ENCODE measurements around the gene RAMACL.

DNA sequence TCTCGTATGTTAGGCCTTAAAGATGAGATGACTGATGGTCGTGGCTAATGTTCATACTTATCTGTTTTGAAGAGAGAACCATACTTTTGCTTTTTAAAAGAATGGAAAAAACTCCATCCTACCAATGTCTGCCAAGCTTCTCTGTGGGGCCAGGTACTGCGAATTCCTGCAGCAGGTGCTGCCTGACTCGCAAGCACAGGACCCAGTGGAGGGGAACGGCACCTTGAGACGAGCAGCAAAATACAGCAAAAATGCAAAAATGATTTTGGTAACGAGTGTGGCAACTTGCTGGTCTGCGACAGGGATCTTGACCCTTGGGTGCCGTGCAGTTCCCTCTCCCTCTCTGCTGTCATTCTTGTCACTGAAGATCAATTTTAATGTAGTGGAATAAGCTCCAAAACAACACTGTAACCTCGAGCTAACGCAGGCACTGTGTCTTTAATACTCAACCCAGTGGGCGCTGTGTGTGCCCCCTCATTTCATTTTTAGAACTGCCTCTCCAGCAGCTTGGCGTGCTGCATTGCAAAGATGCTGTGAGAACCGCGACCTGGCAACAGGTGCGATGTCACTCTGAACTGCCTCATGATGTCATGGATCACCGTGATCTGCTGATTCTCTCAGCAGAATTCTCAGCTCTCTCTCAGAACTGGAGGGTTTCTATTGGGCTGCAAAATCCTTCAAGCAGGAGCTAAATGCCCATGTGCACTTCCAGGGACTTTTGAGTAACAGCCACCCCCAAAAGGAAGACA is 51.6 kb downstream of the RAMACL start:
- TF ChIP-seq CTCF (IDR thresholded peaks at IDR 0.05) (no peak), POLR2A (IDR thresholded peaks at IDR 0.05) (no peak)
